ENCODE data around the gene CPVL. TPM values are rescaled to one million over a fixed set of nuclear protein-coding genes. Genes with fewer than 3 reads are reported as not detected.

The CPVL gene
- total RNA-seq, 1 experiment from 2014 or later: 26.9 TPM

- Histone ChIP-seq H3K9ac (ENCODE audit: extremely low read depth, insufficient read length, low read length) (no peak overlapping the region), H4K5ac (ENCODE audit: insufficient read length, low read depth, low read length) (no peak overlapping the region), H3K4me1 (ENCODE audit: insufficient read depth, low read length) (no peaks in the 10 kb centered on the region), H3K79me1 (ENCODE audit: insufficient read depth, low read depth, low read length, poor library complexity, severe bottlenecking) (no peaks in the 10 kb centered on the region), H2BK120ac (ENCODE audit: low read depth, low read length, poor library complexity, severe bottlenecking) (no peak overlapping the region), H2BK5ac (ENCODE audit: insufficient read length, low read length) (no peak overlapping the region), H2BK12ac (ENCODE audit: insufficient read length, low read depth, low read length) (no peak overlapping the region), H4K91ac (ENCODE audit: insufficient read length, low read depth, low read length) (no peak overlapping the region), H3K14ac (ENCODE audit: insufficient read depth, low read length) (no peak overlapping the region), H4K20me1 (ENCODE audit: control insufficient read depth, insufficient read depth, insufficient read length) (no peaks in the 10 kb centered on the region), H4K8ac (replicated peaks; ENCODE audit: insufficient read length, low read depth, low read length) (no peak overlapping the region), H3K27ac (ENCODE audit: insufficient read length, low read depth, low read length) (no peak overlapping the region), H3K4ac (ENCODE audit: low read depth, low read length) (no peak overlapping the region), H3K27me3 (ENCODE audit: insufficient read depth, low read length) (no peaks in the 10 kb centered on the region), H2BK15ac (ENCODE audit: low read depth, low read length) (no peak overlapping the region), H3K23me2 (ENCODE audit: insufficient read length, low read depth, low read length, poor library complexity, severe bottlenecking) (no peaks in the 10 kb centered on the region), H3T11ph (ENCODE audit: low read length) (no peak overlapping the region), H3K9me3 (ENCODE audit: control insufficient read depth, low read depth, low read length) (no peaks in the 10 kb centered on the region), H2BK20ac (ENCODE audit: low read depth, low read length, poor library complexity, severe bottlenecking) (no peak overlapping the region), H3K56ac (ENCODE audit: insufficient read length, low read depth, low read length) (no peak overlapping the region), H3K4me2 (ENCODE audit: insufficient read depth, insufficient read length, low read length) (no peak overlapping the region), H3K18ac (ENCODE audit: insufficient read length, low read depth, low read length) (no peak overlapping the region), H2AFZ (ENCODE audit: low read length) (no peak overlapping the region), H3K79me2 (ENCODE audit: insufficient read depth, low read length) (no peaks in the 10 kb centered on the region), H2AK5ac (ENCODE audit: insufficient read length, low read length) (no peak overlapping the region), H3K23ac (ENCODE audit: insufficient read length, low read depth, low read length) (no peak overlapping the region)
- DNase-seq: no peak
- peaks cover 0 to 9% (median 0%) of the 10 kb centered on the region in 3 experiments; a peak in 3 of 7 replicates for H3K36me3 Mint-ChIP-seq (ENCODE audit: insufficient read depth in 1 of 3, low read depth in 3 of 3)
- H3K27me3 Mint-ChIP-seq (ENCODE audit: low read depth): no peaks in the 10 kb centered on the region; the same call in 1 of the 2 replicates
- peaks cover 5 to 7% of the 10 kb centered on the region in 2 experiments; a peak in 4 of 5 replicates for H3K9me3 Mint-ChIP-seq
- WGBS (ENCODE audit: extremely low coverage, insufficient read length, low lambda C conversion rate): no CpG with 5 or more reads among the region's 7 CpGs
- no peak overlapping the region for H3K4me3 Mint-ChIP-seq
- no peak overlapping the region for H3K27ac Mint-ChIP-seq
- TF ChIP-seq CTCF (conservative IDR thresholded peaks at IDR 0.05): no peak
- H3K4me1 Mint-ChIP-seq: no peaks in the 10 kb centered on the region
Observed at GRCh38 chr7:29170781-29171180, 24.4 kb upstream of the CPVL start.

Measured in H9 (cell line).